ENCODE data around the gene S100A14. TPM values are rescaled to one million over a fixed set of nuclear protein-coding genes. Genes with fewer than 3 reads are reported as not detected.

The S100A14 gene
- total and polyA plus RNA-seq, 2 of the 13 experiments (the other 11 are each of a cell fraction or from before 2014, with no cell fraction given): 1.4 to 7.7 TPM

- TF ChIP-seq AGO2 (optimal IDR thresholded peaks at IDR 0.05; ENCODE audit: low read depth, low read length): peak; percentile 83
- TF ChIP-seq AGO1 (IDR thresholded peaks at IDR 0.05; ENCODE audit: low read depth, low read length, poor library complexity, severe bottlenecking): peak; percentile 76
- TF ChIP-seq ZBTB49 (CRISPR knock-in tag; IDR thresholded peaks at IDR 0.05; ENCODE audit: borderline replicate concordance): no peak
- no peak for TF ChIP-seq LRRFIP1 (CRISPR knock-in tag; conservative IDR thresholded peaks at IDR 0.05)
- no peak for TF ChIP-seq FOSL1 (CRISPR knock-in tag; IDR thresholded peaks at IDR 0.05; ENCODE audit: borderline replicate concordance)
- 0 out of 2 replicates have a peak, but pooled peaks have one; percentile 5 for TF ChIP-seq FOXP4 (CRISPR knock-in tag; IDR thresholded peaks at IDR 0.05)
- TF ChIP-seq SOX5 (CRISPR knock-in tag; IDR thresholded peaks at IDR 0.05; ENCODE audit: borderline replicate concordance): no peak
- no peak for TF ChIP-seq EP300 (IDR thresholded peaks at IDR 0.05; ENCODE audit: low read depth in 2 of 2, low read length in 2 of 2)
- 0 out of 2 replicates have a peak, but pooled peaks have one; percentile 21 for TF ChIP-seq EP300 (CRISPR knock-in tag; IDR thresholded peaks at IDR 0.05; ENCODE audit: borderline replicate concordance)
- TF ChIP-seq ZNF407 (CRISPR knock-in tag; IDR thresholded peaks at IDR 0.05; ENCODE audit: not compliant biosample characterization): no peak
- TF ChIP-seq POLR2AphosphoS2 (IDR thresholded peaks at IDR 0.05; ENCODE audit: low read depth, low read length): peak; percentile 64; the same call in 1 of the 2 replicates
- no peak for TF ChIP-seq NBN (conservative IDR thresholded peaks at IDR 0.05)
Observed at GRCh38 chr1:153648000-153648643, 32.0 kb upstream of the S100A14 start (continued).

All from HepG2 (cell line).